Endothelial cell of umbilical vein (primary cell): ENCODE results near the gene ZNF580.

Experiments used
- EZH2 ChIP-seq: IDR thresholded peaks from 2 replicates; pipeline ENCODE4 v1.6.1; 2012; ENCODE audit warnings: borderline replicate concordance, low read depth, mild to moderate bottlenecking, moderate library complexity, low read length, inconsistent platforms; ENCODE audit not compliant: severe bottlenecking
- POLR2A ChIP-seq: IDR thresholded peaks from 2 replicates; pipeline ENCODE4 v1.6.1; 2012; ENCODE audit warnings: low read depth, mild to moderate bottlenecking, control low read depth, low read length
- POLR2AphosphoS5 ChIP-seq: IDR thresholded peaks from 2 replicates; pipeline ENCODE4 v1.6.1; 2012; ENCODE audit warnings: low read depth, mild to moderate bottlenecking, control low read depth, low read length, moderate library complexity; ENCODE audit not compliant: insufficient read depth
- TF ChIP-seq, protein P1 (sequence below), 2 donors: IDR thresholded peaks; 1 replicate in 1 of 2; 2 replicates in 1 of 2; pipeline ENCODE4 v1.5.1; 2011; ENCODE audit warnings: low read length in 2 of 2, mild to moderate bottlenecking in 2 of 2, moderate library complexity in 2 of 2, control low read depth in 1 of 2, inconsistent platforms in 1 of 2, low read depth in 1 of 2; ENCODE audit not compliant: insufficient read depth in 1 of 2; ENCODE audit errors: extremely low read depth in 1 of 2

DNA sequence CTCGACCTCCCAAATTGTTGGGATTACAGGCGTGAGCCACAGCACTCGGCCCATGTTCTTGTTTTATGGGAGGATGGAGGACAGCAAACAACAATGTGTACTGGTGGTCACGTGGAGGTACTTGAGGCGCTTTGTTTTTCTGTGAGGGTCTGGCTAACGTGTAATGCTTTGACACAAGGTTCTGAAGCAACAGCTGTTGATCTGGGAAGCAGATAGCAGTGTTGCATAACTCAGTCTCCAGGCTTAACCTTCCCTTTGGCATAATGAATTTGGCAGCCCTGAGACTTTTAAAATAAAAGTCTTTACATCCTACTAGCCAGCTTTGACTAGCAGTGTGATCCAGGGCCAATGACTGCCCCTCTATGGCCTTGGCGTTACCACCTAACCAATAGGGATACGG lies 6.9 kb upstream of the ZNF580 start:
- TF ChIP-seq, protein P1, sequence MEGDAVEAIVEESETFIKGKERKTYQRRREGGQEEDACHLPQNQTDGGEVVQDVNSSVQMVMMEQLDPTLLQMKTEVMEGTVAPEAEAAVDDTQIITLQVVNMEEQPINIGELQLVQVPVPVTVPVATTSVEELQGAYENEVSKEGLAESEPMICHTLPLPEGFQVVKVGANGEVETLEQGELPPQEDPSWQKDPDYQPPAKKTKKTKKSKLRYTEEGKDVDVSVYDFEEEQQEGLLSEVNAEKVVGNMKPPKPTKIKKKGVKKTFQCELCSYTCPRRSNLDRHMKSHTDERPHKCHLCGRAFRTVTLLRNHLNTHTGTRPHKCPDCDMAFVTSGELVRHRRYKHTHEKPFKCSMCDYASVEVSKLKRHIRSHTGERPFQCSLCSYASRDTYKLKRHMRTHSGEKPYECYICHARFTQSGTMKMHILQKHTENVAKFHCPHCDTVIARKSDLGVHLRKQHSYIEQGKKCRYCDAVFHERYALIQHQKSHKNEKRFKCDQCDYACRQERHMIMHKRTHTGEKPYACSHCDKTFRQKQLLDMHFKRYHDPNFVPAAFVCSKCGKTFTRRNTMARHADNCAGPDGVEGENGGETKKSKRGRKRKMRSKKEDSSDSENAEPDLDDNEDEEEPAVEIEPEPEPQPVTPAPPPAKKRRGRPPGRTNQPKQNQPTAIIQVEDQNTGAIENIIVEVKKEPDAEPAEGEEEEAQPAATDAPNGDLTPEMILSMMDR (IDR thresholded peaks at IDR 0.05; ENCODE audit: extremely low read depth in 1 of 2, insufficient read depth in 1 of 2, low read depth in 1 of 2, low read length in 2 of 2) = no peak
- TF ChIP-seq POLR2AphosphoS5 (no peak), EZH2 (no peak), POLR2A (no peak)
